Activated T-helper 1 cell treated with anti-CD3 and anti-CD28 coated beads, Interleukin-12 subunit alpha, Interleukin-12 subunit beta, Interleukin-2, Interleukin-4 antibody, amounts not matched to agents 30 ng/mL and 10 ng/mL and 1 ng/mL, durations not matched to agents 14 hours and 24 hours and 36 hours (primary cell): ENCODE results near the gene SLC39A10. TPM values are rescaled to one million over a fixed set of nuclear protein-coding genes. Genes with fewer than 3 reads are reported as not detected.

ENCODE experiments used
- DNase-seq: peaks from one replicate; pipeline ENCODE4 v3.0.0; 2021; ENCODE audit warnings: low spot score
- H3K27ac Mint-ChIP-seq: one replicate; pipeline ENCODE4 v1.8.0; 2021; ENCODE audit warnings: mild to moderate bottlenecking, mixed read lengths
- H3K27me3 Mint-ChIP-seq: one replicate; pipeline ENCODE4 v1.8.0; 2022; ENCODE audit warnings: mild to moderate bottlenecking, moderate library complexity, mixed read lengths; ENCODE audit not compliant: insufficient read depth
- H3K36me3 Mint-ChIP-seq: one replicate; pipeline ENCODE4 v1.8.0; 2021; ENCODE audit warnings: low read depth, mixed read lengths
- H3K4me1 Mint-ChIP-seq: one replicate; pipeline ENCODE4 v1.8.0; 2021; ENCODE audit warnings: low read depth, mixed read lengths
- H3K4me3 Mint-ChIP-seq: one replicate; pipeline ENCODE4 v1.8.0; 2021; ENCODE audit warnings: mild to moderate bottlenecking, moderate library complexity, mixed read lengths
- H3K9me3 Mint-ChIP-seq: one replicate; pipeline ENCODE4 v1.8.0; 2021; ENCODE audit warnings: mixed read lengths
- intact Hi-C: fragments of 100-400 bp; cut with micrococcal nuclease; formaldehyde crosslinking; loops from one replicate; pipeline ENCODE4 v1.15.1; 2024
- total RNA-seq: library from RNA; stranded (reverse); gene quantifications from 2 replicates; pipeline ENCODE4 v1.2.3, GENCODE V29; 2022

Gene SLC39A10
- total RNA-seq, 1 donor from 2014 or later, result 32.5 TPM

DNA sequence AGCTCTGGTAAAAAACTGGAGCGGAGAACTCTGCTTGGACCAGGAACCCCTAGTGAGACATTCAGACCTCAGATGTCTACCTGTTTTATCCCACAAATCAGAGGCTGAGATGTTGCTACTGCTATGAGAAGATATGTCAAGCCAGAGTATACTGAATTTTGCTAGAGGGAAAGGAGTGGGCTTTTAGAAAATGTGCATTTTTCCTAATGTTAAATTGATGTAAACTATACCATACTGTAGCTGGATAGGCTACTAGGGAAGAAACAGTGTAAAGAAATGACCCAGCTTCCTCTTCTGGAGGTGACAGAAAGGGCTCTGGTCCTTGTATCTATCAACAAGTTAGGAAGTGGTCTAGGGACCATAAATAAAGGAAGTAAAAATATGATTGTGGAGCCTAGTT is 65.0 kb downstream of the SLC39A10 start:
- Mint-ChIP-seq H3K27ac (no peak overlapping the region), H3K4me1 (peaks cover 16% of the 10 kb centered on the region), H3K36me3 (peaks cover 21% of the 10 kb centered on the region), H3K9me3 (no peaks in the 10 kb centered on the region), H3K4me3 (no peak overlapping the region), H3K27me3 (no peaks in the 10 kb centered on the region)
- intact Hi-C loops, result no loop called here
- no peak for DNase-seq

DNA sequence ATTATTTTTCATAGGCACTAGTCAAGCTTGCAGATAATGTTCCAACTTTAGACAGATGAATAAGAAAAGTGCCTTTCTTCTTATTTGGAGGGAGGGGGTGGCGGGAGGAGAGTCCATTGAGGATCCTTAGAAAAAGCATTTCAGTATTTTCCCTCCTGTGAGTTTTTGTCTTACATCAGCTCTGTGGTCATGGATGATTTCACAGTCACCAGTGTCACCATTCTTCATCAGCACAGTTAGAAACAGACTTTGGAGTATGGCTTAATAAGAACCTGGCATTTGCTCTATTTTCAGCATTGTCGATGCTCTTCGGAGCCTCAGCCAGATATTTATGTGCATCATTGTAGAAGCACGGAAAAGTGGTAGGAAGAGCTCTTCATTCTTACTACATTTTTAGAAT is 70.1 kb downstream of the SLC39A10 start:
- H3K27me3 Mint-ChIP-seq, result no peaks in the 10 kb centered on the region
- H3K27ac Mint-ChIP-seq, result no peak overlapping the region
- peaks cover 10% of the 10 kb centered on the region for H3K9me3 Mint-ChIP-seq
- intact Hi-C loops, result no loop called here
- no peak for DNase-seq
- no peak overlapping the region for H3K4me3 Mint-ChIP-seq
- H3K4me1 Mint-ChIP-seq, result peaks cover 18% of the 10 kb centered on the region
- peaks cover 36% of the 10 kb centered on the region for H3K36me3 Mint-ChIP-seq

DNA sequence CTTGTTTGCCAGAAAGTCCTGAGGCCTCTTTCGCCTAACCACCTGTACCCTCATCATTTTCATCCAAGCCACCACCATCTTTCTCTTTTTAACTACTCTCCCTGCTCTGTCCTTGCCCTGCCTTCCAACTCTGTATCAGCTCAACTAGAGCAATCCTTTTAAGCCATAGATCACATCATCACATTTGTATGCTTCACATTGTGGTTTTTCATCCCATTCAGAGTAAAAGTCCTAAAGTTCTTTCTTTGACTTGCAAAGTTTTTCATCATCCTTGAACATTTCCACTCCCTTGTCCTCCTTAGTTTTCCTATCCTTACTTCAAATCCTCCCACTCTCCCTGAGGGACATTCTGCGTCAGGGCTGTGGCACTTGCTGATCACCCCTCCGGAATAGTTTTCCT is 73.9 kb downstream of the SLC39A10 start:
- peaks cover 36% of the 10 kb centered on the region for H3K36me3 Mint-ChIP-seq

DNA sequence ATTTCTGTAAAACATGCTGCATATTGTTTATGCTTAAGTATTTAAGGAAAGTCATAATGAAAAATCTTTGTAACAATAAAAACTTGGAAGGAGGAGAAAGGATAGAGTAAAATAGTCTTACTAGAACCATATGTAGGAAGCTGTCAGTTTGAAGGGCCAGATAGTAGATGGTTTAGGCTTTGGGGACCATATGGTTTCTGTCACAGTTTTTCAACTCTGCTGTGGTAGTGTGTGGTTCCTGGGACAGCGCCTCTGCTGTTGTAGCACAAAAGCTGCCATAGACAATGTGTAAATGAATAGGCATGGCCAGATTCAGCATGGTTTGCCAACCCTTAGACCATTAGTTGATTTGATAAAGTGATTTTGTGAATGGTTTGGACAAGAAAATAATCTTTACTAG is 75.5 kb downstream of the SLC39A10 start:
- Mint-ChIP-seq H3K4me1 (peaks cover 11% of the 10 kb centered on the region), H3K36me3 (peaks cover 36% of the 10 kb centered on the region), H3K4me3 (no peak overlapping the region), H3K27ac (no peak overlapping the region), H3K27me3 (no peaks in the 10 kb centered on the region), H3K9me3 (peaks cover 10% of the 10 kb centered on the region)
- intact Hi-C loops, result no loop called here
- DNase-seq, result no peak

More for the DNA sequence above, 73.9 kb downstream of the SLC39A10 start:
- Mint-ChIP-seq H3K9me3 (peaks cover 10% of the 10 kb centered on the region), H3K27me3 (no peaks in the 10 kb centered on the region), H3K27ac (peak overlapping the region; percentile 15), H3K4me3 (no peak overlapping the region), H3K4me1 (peaks cover 11% of the 10 kb centered on the region)
- no peak for DNase-seq
- intact Hi-C loops, result no loop called here

DNA sequence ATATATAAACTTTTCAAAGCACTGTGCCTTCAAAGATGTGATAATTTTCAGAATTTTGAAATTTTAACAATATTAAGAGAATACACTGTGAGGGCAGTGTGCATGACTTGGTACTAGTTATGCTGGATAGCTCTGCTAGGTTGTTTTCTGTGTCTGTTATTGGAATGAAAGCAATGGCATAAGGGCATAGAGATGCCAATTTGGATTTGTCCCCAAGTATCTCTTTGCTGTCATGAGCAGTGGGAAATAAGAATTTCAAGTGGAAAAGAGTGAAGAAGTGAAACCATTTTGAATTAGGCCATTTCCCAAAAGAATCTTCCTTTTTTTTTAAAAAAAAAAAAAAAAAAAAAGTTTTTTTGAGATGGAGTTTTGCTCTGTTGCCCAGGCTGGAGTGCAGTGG is 76.8 kb downstream of the SLC39A10 start:
- Mint-ChIP-seq H3K36me3 (peaks cover 36% of the 10 kb centered on the region), H3K4me1 (peaks cover 11% of the 10 kb centered on the region), H3K27me3 (no peaks in the 10 kb centered on the region), H3K4me3 (no peak overlapping the region), H3K27ac (no peak overlapping the region), H3K9me3 (peaks cover 10% of the 10 kb centered on the region)
- DNase-seq, result no peak
- intact Hi-C loops, result no loop called here

DNA sequence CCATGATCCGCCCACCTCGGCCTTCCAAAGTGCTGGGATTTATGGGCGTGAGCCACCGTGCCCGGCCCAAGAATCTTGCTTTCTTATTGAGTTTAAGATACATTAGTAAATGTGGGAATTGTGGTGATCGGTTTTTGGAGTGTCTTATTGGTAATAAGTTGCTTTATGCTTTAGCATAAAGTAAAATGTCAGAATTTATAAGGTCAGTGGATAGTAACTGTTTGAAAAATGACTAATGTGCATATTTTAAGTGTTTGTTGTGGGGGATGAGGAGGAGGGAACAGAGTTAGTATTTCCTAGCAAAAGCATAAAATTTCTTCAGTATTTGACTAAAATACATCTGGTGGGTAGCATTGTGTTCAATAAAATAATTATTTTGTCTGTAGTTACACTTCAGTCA is 77.4 kb downstream of the SLC39A10 start:
- no peak overlapping the region for H3K27ac Mint-ChIP-seq
- peaks cover 11% of the 10 kb centered on the region for H3K4me1 Mint-ChIP-seq
- intact Hi-C loops, result no loop called here
- H3K36me3 Mint-ChIP-seq, result peaks cover 32% of the 10 kb centered on the region
- no peak overlapping the region for H3K4me3 Mint-ChIP-seq
- no peaks in the 10 kb centered on the region for H3K27me3 Mint-ChIP-seq
- DNase-seq, result no peak
- peaks cover 10% of the 10 kb centered on the region for H3K9me3 Mint-ChIP-seq

DNA sequence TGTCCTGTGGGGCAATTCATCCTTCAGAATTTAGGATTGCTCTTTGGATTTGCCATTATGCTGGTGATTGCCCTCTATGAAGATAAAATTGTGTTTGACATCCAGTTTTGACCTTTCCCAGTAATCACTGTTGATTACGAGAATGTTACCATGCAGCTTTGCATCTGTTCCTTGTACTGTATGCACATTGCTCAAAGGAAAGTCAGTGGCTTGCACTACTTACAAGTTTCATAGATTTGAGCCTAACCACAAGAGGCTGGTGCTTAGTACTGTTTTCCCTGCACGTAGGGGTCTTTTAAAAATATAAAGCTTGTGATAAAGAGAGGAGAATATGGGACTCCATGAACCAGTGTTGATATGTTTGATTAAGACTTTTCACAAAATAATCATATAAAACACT is 77.9 kb downstream of the SLC39A10 start:
- H3K27me3 Mint-ChIP-seq, result no peaks in the 10 kb centered on the region
- H3K36me3 Mint-ChIP-seq, result peaks cover 29% of the 10 kb centered on the region

DNA sequence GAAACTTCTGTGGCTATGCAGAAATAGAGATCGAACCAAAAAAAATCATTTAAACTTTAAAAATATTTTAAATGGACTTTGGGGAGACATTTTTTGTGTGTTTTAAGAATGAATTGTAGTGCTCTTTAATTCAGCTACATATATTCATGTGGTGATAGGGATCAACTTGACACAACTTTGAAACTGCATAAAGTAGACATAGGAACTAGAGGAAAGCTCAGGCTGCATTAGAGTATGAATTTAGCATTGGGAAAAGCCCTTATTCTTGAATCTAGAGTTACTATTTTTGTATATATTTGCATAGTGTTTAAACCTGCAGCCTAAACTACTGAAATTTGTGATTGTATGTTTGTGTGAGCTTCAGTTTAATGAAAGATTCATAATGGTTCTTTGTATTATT is 78.3 kb downstream of the SLC39A10 start:
- intact Hi-C loops, result no loop called here
- Mint-ChIP-seq H3K9me3 (peaks cover 10% of the 10 kb centered on the region), H3K27me3 (no peaks in the 10 kb centered on the region), H3K36me3 (peaks cover 26% of the 10 kb centered on the region), H3K4me3 (no peak overlapping the region), H3K4me1 (peaks cover 7% of the 10 kb centered on the region), H3K27ac (no peak overlapping the region)
- DNase-seq, result no peak

More for the DNA sequence above, 77.9 kb downstream of the SLC39A10 start:
- H3K9me3 Mint-ChIP-seq, result peaks cover 10% of the 10 kb centered on the region
- H3K4me1 Mint-ChIP-seq, result peaks cover 11% of the 10 kb centered on the region
- no peak overlapping the region for H3K4me3 Mint-ChIP-seq
- intact Hi-C loops, result no loop called here
- DNase-seq, result no peak
- no peak overlapping the region for H3K27ac Mint-ChIP-seq

DNA sequence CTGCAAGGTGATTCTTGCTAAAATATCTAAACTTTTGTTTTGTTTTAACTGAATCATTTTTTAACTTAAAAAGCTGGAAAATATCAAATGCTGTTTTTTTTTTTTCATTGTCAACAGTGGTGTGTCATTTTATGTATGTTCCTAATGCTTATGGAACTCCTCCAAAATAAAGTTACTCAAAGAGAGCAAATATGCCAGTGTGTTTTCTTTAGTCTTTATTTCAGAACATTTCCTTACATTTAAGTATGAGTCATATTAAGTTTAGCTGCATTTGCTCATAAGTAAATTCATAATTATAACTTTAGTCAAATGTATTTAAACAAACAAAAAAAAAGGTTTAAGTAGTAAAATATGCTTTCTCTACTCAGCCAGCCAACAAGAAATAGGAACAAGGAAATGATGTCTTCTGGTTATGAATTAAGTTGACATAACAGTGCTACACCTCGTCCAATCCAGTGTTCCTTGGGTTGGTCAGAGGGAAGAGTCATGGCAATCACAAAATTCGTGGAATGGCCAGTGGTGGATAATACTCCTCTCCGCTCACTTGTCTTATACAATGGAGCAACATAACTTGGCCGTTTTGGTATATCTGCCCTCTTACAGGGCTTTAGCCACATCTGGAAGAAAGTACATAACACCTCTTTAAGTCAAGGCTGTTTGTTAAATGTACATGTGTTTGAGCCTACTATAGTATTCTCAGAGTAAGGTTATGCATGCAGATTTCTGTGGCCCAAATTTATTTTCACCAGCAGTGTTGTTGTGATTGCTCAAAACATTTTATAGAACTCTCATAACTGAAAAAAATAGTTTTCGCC is 80.7 kb downstream of the SLC39A10 start:
- H3K36me3 Mint-ChIP-seq, result peaks cover 12% of the 10 kb centered on the region
- DNase-seq, result no peak
- H3K27ac Mint-ChIP-seq, result no peak overlapping the region
- no peaks in the 10 kb centered on the region for H3K27me3 Mint-ChIP-seq
- H3K4me3 Mint-ChIP-seq, result no peak overlapping the region
- intact Hi-C loops, result no loop called here
- no peaks in the 10 kb centered on the region for H3K4me1 Mint-ChIP-seq
- no peaks in the 10 kb centered on the region for H3K9me3 Mint-ChIP-seq

DNA sequence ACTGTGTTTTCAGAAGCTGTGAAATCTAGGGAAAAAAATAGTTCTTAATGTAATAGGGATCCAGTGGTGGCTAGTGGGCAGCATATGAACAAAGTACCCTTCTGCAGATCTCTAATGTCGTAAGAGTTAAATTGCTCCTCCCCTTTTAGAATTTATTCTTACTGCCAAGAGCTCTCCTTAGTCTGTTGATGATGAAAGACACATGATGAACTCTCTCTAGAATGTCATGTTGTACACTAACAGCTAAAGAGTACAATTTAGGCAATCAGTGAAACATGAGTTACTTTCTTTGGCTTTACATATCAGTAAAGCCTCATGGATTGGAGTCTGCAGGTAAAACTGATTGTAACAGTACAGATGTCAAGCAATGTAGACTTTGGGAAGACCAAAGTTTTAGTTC is 84.2 kb downstream of the SLC39A10 start:
- Mint-ChIP-seq H3K27me3 (no peaks in the 10 kb centered on the region), H3K4me1 (no peaks in the 10 kb centered on the region), H3K9me3 (no peaks in the 10 kb centered on the region), H3K36me3 (peaks cover 4% of the 10 kb centered on the region), H3K27ac (no peak overlapping the region), H3K4me3 (no peak overlapping the region)
- DNase-seq, result no peak
- intact Hi-C loops, result no loop called here

DNA sequence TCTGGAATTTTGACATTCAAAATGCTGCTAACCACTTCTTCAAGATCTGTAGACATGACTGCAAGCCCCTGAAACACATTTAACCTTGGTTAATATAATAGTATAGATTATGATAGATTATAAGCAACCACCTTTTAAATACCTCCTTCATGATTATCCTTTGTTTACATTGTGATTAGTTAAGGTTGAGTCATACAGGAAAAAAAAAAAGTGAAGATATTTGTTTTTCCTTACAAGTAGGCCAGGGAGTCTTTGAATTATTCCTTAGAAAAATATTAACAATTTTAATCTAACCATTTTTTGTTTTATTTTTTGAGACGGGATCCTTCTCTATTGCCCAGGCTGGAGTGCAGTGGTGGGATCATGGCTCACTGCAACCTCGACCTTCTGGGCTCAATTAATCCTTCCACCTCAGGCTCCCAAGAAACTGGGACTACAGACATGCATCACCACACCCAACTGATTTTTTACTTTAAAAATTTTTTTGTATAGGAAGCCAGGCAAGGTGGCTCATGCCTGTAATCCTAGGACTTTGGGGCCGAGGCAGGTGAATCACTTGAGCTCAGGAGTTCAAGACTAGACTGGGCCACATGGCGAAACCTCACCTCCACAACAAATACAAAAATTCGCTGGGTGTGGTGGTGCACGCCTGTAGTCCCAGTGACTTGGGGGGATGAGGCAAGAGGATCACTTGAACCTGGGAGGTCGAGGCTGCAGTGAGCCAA is 99.4 kb downstream of the SLC39A10 start:
- no peak for DNase-seq
- H3K4me1 Mint-ChIP-seq, result no peaks in the 10 kb centered on the region
- no peak overlapping the region for H3K4me3 Mint-ChIP-seq
- peaks cover 6% of the 10 kb centered on the region for H3K9me3 Mint-ChIP-seq
- H3K27ac Mint-ChIP-seq, result no peak overlapping the region
- H3K36me3 Mint-ChIP-seq, result no peaks in the 10 kb centered on the region
- intact Hi-C loops, result no loop called here
- H3K27me3 Mint-ChIP-seq, result peaks cover 2% of the 10 kb centered on the region

DNA sequence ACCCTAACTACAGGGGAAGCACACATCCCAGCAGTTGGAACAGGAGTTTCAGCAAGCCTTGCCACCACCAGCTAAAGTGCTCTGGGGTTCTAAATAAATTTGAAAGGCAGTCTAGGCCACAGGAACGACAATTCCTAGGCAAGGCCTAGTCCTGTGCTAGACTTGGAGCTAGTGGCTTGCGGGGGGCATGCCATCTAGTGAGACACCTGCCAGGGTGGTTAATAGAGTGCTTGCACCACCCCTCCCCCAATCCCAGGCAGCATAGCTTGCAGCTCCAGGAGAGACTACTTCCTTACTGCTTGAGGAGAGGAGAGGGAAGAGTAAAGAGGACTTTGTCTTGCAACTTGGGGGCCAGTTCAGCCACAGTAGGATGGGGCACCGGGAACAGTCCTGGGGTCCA is 101.8 kb downstream of the SLC39A10 start:
- Mint-ChIP-seq H3K4me3 (no peak overlapping the region), H3K27me3 (peaks cover 2% of the 10 kb centered on the region), H3K36me3 (no peaks in the 10 kb centered on the region), H3K4me1 (no peaks in the 10 kb centered on the region), H3K9me3 (peaks cover 6% of the 10 kb centered on the region), H3K27ac (no peak overlapping the region)
- no peak for DNase-seq
- intact Hi-C loops, result no loop called here

DNA sequence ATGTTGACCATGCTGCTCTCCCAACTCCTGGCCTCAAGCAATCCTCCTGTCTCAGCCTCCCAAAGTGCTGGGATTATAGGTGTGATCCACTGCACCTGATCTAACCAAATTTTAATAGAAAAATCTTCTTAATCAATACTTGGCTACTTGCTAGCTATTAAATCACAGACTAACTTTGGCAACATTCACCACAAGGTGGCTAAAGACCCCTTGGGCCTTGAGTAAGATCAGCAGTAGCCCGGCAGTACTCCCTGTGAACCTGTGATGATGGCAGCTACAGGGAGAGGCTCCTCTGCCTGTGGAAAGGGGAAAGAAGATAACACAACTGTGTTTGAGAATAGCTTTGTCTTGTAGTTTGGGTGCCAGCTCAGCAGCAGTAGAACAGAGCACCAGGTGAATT is 102.9 kb downstream of the SLC39A10 start:
- H3K27ac Mint-ChIP-seq, result no peak overlapping the region
- no peaks in the 10 kb centered on the region for H3K27me3 Mint-ChIP-seq
- intact Hi-C loops, result no loop called here
- no peaks in the 10 kb centered on the region for H3K4me1 Mint-ChIP-seq
- no peaks in the 10 kb centered on the region for H3K36me3 Mint-ChIP-seq
- no peak overlapping the region for H3K4me3 Mint-ChIP-seq
- H3K9me3 Mint-ChIP-seq, result peaks cover 6% of the 10 kb centered on the region
- no peak for DNase-seq
